K562 (cell line): ENCODE data around the gene VIPR1. TPM values are rescaled to one million over a fixed set of nuclear protein-coding genes. Genes with fewer than 3 reads are reported as not detected.

Experiments used
- CTCF ChIP-seq, 3 experiments: IDR thresholded peaks in 2 of 3; conservative IDR thresholded peaks in 1 of 3; 2 replicates each; pipeline ENCODE4 v1.5.1; 2011 to 2012; ENCODE audit warnings: low read length in 3 of 3, mild to moderate bottlenecking in 3 of 3, control low read depth in 2 of 3, improper control_type of control experiment in 1 of 3, inconsistent platforms in 1 of 3, low read depth in 1 of 3, mixed read lengths in 1 of 3, moderate library complexity in 1 of 3; ENCODE audit not compliant: insufficient read depth in 2 of 3
- FOXJ2 ChIP-seq: fragments of 200-800 bp; sonication (Bioruptor generic); IDR thresholded peaks from 2 replicates; pipeline ENCODE4 v1.6.1; 2016; ENCODE audit warnings: missing genetic modification characterization, missing compliant biosample characterization
- FOXK2 ChIP-seq, 2 experiments: fragments of 450-650 bp; IDR thresholded peaks in 1 of 2; conservative IDR thresholded peaks in 1 of 2; 2 replicates each; pipeline ENCODE4 v1.6.1; 2016; ENCODE audit warnings: low read depth in 2 of 2, mild to moderate bottlenecking in 1 of 2
- GTF2F1 ChIP-seq: IDR thresholded peaks from 2 replicates; pipeline ENCODE4 v1.6.1; 2011; ENCODE audit warnings: low read depth, low read length, improper control_type of control experiment
- HDAC1 ChIP-seq, 2 experiments: fragments of 450-650 bp; IDR thresholded peaks; 2 replicates each; pipeline ENCODE4 v1.6.1; 2016 to 2017; ENCODE audit warnings: inconsistent platforms in 1 of 2, mild to moderate bottlenecking in 1 of 2, moderate library complexity in 1 of 2
- HEY1 ChIP-seq: fragments of 250-450 bp; sonication (Bioruptor Pico); IDR thresholded peaks from 2 replicates; pipeline ENCODE4 v1.5.0; 2020; ENCODE audit warnings: mild to moderate bottlenecking, moderate library complexity, borderline replicate concordance
- HNRNPL ChIP-seq: fragments of 200-400 bp; formaldehyde crosslinking; IDR thresholded peaks from 2 replicates; pipeline ENCODE4 v1.6.1; 2017; ENCODE audit warnings: low read depth, mild to moderate bottlenecking, low read length
- ILF3 ChIP-seq: fragments of 450-650 bp; IDR thresholded peaks from 2 replicates; pipeline ENCODE4 v1.6.1; 2018; ENCODE audit warnings: antibody characterized with exemption, mild to moderate bottlenecking, moderate library complexity, borderline replicate concordance
- IRF9 ChIP-seq: fragments of 450-650 bp; IDR thresholded peaks from 2 replicates; pipeline ENCODE4 v1.6.1; 2016; ENCODE audit warnings: missing biosample characterization, missing genetic modification characterization
- MIER1 ChIP-seq: fragments of 450-650 bp; IDR thresholded peaks from 2 replicates; pipeline ENCODE4 v1.6.1; 2016; ENCODE audit warnings: antibody characterized with exemption, mild to moderate bottlenecking, low read depth
- POLR2A ChIP-seq: fragments of 450-650 bp; conservative IDR thresholded peaks from 2 replicates; pipeline ENCODE4 v1.6.1; 2016
- RBM17 ChIP-seq: fragments of 200-400 bp; formaldehyde crosslinking; IDR thresholded peaks from 2 replicates; pipeline ENCODE4 v1.6.1; 2017; ENCODE audit warnings: low read depth, mild to moderate bottlenecking, low read length, borderline replicate concordance
- ZBED1 ChIP-seq: IDR thresholded peaks from 2 replicates; pipeline ENCODE4 v1.6.1; 2014
- ZC3H11A ChIP-seq: IDR thresholded peaks from 2 replicates; pipeline ENCODE4 v1.6.1; 2012; ENCODE audit warnings: low read depth, low read length, improper control_type of control experiment
- ZNF584 ChIP-seq: fragments of 200-800 bp; sonication (Bioruptor generic); IDR thresholded peaks from 2 replicates; pipeline ENCODE4 v1.6.1; 2016; ENCODE audit warnings: low read depth, mild to moderate bottlenecking, missing genetic modification characterization, missing compliant biosample characterization
- polyA plus RNA-seq, 8 experiments: library from polyadenylated mRNA; depleted of rRNA in 4 of 8; stranded (reverse) in 5 of 8; unstranded in 3 of 8; fragments of >200 nt; fragmentation: Nextera tagmentation in 2 of 8; fragmentation: Illumina TruSeq in 1 of 8; extraction: Ambion mirVana in 2 of 8; extraction: Trizol in 1 of 8; gene quantifications; 2 replicates each; pipeline versions ENCODE4 v1.2.1 to v1.2.3, GENCODE V29; 2011 to 2014; ENCODE audit warnings: inconsistent platforms in 1 of 8, missing spikeins in 1 of 8
- total RNA-seq, 7 experiments: library from RNA; depleted of rRNA in 6 of 7; stranded (reverse); fragments of >200 nt in 6 of 7; fragmentation: Illumina TruSeq in 2 of 7; extraction: Trizol in 2 of 7; gene quantifications; 2 replicates each; pipeline versions ENCODE4 v1.2.1 to v1.2.3, GENCODE V29; 2011 to 2021; ENCODE audit warnings: low replicate concordance in 1 of 7
- TF ChIP-seq, protein P1 (sequence below): sonication (generic); formaldehyde crosslinking; IDR thresholded peaks from 2 replicates; pipeline ENCODE4 v1.8.0; 2022; ENCODE audit warnings: mild to moderate bottlenecking, missing genetic modification reagents
- TF ChIP-seq, protein P2 (sequence below): IDR thresholded peaks from 2 replicates; pipeline ENCODE4 v1.6.1; 2011; ENCODE audit warnings: borderline replicate concordance, low read depth, mild to moderate bottlenecking, moderate library complexity, low read length; ENCODE audit not compliant: insufficient read depth, poor library complexity, severe bottlenecking
- TF ChIP-seq, protein P3 (sequence below): sonication (generic); formaldehyde crosslinking; IDR thresholded peaks from 2 replicates; pipeline ENCODE4 v1.9.0; 2022; ENCODE audit warnings: mild to moderate bottlenecking, missing genetic modification reagents

Gene VIPR1
- total and polyA plus RNA-seq, 9 of the 15 experiments (the other 6 are each of a cell fraction or from before 2014, with no cell fraction given), result 0.04 to 0.38 (median 0.12) TPM; not detected in 3

DNA sequence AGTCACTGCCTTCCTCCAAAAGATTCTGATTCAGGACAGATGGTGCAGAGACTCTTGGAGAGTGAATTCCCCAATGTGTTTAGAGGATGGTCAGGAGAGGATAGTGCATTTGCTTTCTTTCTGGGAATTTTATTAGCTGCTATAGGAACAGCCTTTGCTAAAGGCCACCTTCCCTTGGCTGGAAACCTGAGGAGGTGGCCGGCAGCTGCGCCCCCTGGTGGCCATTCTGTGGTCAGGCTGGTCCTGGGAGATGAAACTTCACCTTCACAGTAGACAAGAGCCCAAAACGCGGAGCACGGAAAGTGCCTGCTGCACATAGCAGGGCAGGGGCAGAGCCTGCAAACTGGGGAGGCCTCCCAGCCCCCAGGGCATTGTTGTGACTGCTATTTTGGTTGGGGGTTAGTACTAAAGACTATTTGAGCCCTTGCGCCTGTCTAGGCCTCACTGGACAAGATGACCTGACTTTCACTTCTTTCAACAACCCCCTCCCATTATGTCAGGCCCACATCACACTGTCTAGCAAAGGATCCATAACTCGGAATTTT lies 45.0 kb downstream of the VIPR1 start (continued):
- TF ChIP-seq, protein P1, sequence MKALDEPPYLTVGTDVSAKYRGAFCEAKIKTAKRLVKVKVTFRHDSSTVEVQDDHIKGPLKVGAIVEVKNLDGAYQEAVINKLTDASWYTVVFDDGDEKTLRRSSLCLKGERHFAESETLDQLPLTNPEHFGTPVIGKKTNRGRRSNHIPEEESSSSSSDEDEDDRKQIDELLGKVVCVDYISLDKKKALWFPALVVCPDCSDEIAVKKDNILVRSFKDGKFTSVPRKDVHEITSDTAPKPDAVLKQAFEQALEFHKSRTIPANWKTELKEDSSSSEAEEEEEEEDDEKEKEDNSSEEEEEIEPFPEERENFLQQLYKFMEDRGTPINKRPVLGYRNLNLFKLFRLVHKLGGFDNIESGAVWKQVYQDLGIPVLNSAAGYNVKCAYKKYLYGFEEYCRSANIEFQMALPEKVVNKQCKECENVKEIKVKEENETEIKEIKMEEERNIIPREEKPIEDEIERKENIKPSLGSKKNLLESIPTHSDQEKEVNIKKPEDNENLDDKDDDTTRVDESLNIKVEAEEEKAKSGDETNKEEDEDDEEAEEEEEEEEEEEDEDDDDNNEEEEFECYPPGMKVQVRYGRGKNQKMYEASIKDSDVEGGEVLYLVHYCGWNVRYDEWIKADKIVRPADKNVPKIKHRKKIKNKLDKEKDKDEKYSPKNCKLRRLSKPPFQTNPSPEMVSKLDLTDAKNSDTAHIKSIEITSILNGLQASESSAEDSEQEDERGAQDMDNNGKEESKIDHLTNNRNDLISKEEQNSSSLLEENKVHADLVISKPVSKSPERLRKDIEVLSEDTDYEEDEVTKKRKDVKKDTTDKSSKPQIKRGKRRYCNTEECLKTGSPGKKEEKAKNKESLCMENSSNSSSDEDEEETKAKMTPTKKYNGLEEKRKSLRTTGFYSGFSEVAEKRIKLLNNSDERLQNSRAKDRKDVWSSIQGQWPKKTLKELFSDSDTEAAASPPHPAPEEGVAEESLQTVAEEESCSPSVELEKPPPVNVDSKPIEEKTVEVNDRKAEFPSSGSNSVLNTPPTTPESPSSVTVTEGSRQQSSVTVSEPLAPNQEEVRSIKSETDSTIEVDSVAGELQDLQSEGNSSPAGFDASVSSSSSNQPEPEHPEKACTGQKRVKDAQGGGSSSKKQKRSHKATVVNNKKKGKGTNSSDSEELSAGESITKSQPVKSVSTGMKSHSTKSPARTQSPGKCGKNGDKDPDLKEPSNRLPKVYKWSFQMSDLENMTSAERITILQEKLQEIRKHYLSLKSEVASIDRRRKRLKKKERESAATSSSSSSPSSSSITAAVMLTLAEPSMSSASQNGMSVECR (CRISPR knock-in tag), result no peak
- 0 out of 2 replicates have a peak, but pooled peaks have one; percentile 32 for TF ChIP-seq ZC3H11A
- no peak for TF ChIP-seq HNRNPL
- no peak for TF ChIP-seq ZBED1
- TF ChIP-seq POLR2A, result no peak; the same call in 1 of the 2 replicates
- TF ChIP-seq, protein P2, sequence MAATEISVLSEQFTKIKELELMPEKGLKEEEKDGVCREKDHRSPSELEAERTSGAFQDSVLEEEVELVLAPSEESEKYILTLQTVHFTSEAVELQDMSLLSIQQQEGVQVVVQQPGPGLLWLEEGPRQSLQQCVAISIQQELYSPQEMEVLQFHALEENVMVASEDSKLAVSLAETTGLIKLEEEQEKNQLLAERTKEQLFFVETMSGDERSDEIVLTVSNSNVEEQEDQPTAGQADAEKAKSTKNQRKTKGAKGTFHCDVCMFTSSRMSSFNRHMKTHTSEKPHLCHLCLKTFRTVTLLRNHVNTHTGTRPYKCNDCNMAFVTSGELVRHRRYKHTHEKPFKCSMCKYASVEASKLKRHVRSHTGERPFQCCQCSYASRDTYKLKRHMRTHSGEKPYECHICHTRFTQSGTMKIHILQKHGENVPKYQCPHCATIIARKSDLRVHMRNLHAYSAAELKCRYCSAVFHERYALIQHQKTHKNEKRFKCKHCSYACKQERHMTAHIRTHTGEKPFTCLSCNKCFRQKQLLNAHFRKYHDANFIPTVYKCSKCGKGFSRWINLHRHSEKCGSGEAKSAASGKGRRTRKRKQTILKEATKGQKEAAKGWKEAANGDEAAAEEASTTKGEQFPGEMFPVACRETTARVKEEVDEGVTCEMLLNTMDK, result peak; percentile 91
- no peak for TF ChIP-seq ILF3
- no peak for TF ChIP-seq IRF9
- TF ChIP-seq ZNF584 (CRISPR knock-in tag), result no peak
- no peak for TF ChIP-seq MIER1
- no peak for TF ChIP-seq GTF2F1
- peak; percentile 87 to 99 (median 92) for TF ChIP-seq CTCF (IDR thresholded peaks at IDR 0.05 in 2 of 3, conservative IDR thresholded peaks at IDR 0.05 in 1 of 3; ENCODE audit: insufficient read depth in 2 of 3, low read depth in 1 of 3, low read length in 3 of 3)
- no peak for TF ChIP-seq FOXK2 (conservative IDR thresholded peaks at IDR 0.05 in 1 of 2, IDR thresholded peaks at IDR 0.05 in 1 of 2; ENCODE audit: low read depth in 2 of 2)
- no peak for TF ChIP-seq HDAC1 (IDR thresholded peaks at IDR 0.05)
- TF ChIP-seq HEY1 (CRISPR knock-in tag), result no peak
- no peak for TF ChIP-seq RBM17
- TF ChIP-seq, protein P3, sequence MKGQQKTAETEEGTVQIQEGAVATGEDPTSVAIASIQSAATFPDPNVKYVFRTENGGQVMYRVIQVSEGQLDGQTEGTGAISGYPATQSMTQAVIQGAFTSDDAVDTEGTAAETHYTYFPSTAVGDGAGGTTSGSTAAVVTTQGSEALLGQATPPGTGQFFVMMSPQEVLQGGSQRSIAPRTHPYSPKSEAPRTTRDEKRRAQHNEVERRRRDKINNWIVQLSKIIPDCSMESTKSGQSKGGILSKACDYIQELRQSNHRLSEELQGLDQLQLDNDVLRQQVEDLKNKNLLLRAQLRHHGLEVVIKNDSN (CRISPR knock-in tag), result no peak
- no peak for TF ChIP-seq FOXJ2 (tag)
